Measurements from ENCODE around the gene LCK.
A peak's percentile ranks its signal among the peaks of the same experiment; 100 is the strongest.
"Not testable (repeated sequence)": the region's sequence is repeated elsewhere in the genome, so short reads cannot be mapped to it uniquely, and the experiment has no call there.

Gene LCK

DNA sequence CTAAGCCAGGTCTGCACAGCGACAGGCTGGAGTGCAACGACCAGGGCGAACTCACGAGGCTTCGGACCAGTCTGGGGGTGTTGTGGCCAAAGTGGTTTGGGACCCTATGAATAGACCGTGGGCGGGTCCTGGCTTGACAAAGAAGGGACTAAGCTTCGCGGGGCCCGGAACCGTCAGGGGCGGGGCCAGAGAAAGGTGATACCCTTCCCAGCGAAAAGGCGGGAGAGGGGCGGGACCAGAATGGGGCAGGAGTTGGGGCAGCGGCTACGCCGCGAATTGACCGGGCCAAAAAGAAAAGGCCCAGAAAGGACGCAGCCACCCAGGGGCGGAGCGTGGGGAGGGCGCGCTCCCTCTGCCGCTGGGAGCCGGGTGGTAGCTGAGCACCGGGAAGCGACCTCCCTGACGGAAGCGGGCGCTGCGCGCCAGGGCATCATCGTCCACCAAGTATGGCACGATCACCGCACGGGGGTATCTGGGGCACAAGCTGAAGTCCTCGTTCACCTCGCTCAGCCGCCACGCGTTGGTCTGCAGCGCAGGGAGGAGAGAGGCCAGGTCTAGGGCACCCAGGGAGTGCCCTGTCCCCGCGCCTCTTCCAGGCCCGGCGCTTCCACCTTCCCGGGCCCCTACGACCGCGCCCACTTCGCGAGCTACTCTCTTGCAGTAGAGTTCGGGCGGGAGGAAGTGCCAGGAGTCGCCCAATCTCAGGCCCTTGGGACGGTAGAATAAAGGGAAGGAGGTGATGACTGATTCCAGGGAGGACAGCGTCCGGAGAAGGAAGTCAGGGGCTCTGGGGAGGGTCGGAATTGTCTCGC lies 10.7 kb upstream of the LCK start:
- no peak for DNase-seq (ENCODE audit: low read depth)

DNA sequence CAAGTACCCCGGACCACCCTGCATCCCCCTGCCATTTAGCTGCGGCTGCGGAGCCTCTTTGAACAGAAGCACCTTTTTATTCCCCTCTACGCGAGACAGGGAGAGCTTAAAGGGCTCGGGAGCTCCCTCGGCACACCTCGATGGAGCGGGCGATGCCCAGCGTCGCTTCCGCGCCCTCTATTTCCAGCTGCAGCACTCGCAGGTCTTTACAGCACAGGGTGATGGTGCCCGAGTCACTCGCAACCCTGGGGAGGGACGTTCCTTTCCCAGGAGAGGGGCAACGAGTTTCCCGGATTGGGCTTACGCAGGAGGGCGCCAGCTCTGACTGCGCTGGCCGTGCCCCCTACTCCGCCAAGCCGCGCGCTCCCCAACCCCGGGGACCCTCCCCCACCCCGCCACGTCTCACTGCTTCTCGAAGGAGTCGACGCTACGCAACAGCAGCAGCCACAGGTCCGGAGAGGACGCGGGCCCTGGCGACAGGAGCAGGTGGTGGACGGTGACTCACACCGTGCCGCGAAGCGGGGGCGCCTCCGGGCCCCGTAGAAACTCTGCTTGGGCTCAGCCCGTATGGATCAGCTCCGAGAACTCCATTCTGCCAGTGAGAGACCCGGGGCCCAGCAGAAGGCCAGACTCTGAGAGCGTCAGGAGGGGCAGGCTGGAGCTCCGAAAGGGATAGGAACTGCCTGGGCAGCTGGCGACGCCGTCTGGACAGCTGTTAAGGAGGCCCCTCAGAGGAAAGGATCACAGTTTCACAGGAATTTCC lies 9.9 kb upstream of the LCK start:
- no peak for DNase-seq (ENCODE audit: low read depth)

DNA sequence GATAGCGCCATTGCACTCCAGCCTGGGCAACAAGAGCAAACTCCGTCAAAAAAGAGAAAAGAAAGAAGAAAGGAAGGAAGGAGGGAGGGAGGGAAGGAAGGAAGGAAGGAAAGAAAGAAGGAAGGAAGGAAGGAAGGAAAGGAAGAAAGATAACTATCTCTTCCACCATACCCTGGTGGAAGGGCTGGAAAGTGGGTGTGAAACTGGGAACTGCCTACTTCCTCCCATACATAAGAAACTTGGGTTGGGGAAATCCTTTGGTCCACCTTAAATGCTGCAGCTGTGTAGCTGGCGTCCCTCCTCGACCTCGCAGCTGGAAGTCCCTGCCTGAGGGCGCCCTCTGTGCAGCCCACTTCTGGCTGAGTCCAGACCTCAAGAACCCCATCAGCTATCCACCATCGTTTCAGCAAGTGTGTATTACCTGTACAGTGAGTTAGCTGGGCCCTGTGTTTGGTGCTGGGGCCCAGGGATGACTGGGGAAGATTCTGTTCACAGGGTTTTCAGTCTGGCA lies 8.7 kb upstream of the LCK start:
- DNase-seq (ENCODE audit: low read depth) = no peak

DNA sequence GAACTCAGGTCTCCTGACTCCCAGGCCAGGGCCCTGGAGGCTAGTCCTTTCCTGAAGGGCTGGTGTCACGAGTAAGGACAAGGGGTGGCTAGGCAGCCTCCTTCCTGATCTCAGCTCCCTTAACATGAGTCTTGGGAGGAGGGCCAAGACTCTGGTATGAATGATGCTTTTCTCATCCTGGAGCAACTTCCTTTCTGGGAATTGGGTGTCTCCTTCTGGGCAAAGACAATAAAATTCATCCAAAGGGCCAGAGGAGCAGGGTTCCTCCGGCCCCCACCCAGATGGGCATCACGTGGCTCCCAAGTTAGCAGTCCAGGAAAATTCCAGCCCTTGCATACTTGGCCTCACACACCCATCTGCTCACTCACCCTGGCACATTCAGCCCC lies 4.2 kb upstream of the LCK start, which contains the start of gene FAM167B:
TSS of gene FAM167B (plus strand) at position 335 of the 386 bp plus-strand sequence. CDS start 200 bp downstream, outside the sequence.
- DNase-seq (ENCODE audit: low read depth) = no peak

GRCh38 chr1:32247452-32247851 lies 3.6 kb upstream of the LCK start:
- no peak for DNase-seq (ENCODE audit: low read depth)

DNA sequence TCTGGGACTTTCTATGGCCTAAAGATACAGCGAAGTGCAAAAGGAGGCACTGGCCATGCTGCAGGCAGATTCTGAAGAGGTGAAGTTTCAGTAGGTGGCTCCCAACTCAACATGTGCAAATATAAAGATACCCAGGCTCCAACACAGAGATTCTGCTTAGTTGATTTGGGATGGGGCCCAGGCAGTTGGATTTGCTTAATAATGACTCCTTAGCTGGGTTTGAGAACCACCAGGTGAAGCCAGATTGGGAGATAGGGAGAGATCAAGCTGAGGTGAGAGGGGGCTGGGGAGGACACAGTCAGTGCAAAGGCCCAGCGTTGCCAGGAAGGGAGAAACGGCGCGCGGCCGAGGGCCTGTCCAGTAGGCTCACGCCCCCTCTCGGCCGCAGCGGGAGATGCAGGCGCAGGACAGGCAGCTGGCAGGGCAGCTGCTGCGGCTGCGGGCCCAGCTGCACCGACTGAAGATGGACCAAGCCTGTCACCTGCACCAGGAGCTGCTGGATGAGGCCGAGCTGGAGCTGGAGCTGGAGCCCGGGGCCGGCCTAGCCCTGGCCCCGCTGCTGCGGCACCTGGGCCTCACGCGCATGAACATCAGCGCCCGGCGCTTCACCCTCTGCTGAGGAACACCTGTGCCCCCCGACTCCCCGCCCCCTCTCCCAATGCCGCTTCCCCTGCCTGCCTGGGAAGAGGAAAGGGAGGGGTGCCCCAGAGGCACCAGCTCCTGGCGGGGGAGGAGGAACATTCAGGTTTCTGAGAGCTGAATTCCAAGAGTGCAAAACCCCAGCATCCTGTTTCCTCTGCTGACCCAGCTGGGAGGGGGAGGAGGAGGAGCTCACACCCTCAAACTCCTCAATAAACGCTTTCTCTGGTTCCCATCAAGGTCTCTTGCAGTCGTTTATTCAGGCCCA lies 2.8 kb upstream of the LCK start:
- DNase-seq (ENCODE audit: low read depth) = peak; percentile 44

- DNase-seq (ENCODE audit: low read depth) = no peak
These were observed 1.1 kb upstream of the LCK start for GRCh38 chr1:32249831-32250525.

DNA sequence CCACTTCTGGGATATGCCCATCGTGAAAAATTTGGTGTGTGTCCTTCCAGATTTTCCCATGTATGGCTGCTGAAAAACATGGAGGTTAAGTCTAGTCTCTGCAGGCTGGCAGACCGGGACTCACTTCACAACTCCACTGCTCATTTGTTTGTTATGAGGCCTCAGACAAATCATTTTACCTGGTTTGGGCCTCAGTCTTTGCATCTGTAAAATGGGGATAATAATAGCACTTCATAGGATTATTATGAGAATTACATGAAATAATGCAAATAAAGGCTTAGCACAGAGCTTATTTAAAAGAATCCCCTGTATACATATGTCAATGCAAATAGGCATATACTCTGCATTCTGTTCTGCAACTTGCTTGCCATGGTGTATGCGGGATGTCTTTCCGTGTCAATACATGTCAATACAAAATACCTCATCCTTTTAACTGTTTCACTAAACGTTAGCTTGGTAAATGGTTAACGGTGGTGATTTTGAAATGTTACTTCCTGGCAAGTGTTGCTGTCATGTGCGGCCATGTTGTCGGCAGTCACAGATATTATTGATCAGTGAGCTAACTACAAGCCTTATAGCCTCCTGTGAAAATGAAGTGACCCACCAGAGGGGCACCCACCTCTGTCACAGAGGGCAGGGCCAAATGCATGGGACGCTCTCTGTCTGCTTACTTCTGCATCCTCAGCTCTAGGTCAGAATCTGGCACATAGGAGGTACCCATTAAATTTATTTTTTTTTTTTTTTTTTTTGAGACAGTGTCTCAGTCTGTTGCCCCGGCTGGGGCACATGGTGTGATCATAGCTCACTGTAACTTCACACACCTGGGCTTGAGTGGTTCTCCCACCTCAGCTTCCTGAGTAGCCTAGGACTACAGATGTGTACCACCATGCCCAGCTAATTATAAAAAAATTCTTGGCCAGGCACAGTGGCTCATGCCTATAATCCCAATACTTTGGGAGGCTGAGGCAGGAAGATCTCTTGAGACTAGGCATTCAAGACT lies 4.3 kb downstream of the LCK start:
- no peak for DNase-seq (ENCODE audit: low read depth)

- DNase-seq (ENCODE audit: low read depth) = no peak
These were observed 5.6 kb downstream of the LCK start for GRCh38 chr1:32256473-32257226.

DNA sequence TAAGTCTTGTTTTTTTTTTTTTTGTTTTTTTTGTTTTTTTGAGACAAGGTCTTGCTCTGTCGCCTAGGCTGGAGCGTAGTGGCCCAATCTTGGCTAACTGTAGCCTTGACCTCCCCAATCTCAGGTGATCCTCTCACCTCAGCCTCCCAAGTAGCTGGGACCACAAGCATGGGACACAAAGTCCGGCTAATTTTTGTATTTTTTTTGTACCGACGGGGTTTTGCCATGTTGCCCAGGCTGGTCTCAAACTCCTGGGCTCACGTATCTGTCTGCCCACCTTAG lies 6.1 kb downstream of the LCK start:
- no peak for DNase-seq (ENCODE audit: low read depth)

DNA sequence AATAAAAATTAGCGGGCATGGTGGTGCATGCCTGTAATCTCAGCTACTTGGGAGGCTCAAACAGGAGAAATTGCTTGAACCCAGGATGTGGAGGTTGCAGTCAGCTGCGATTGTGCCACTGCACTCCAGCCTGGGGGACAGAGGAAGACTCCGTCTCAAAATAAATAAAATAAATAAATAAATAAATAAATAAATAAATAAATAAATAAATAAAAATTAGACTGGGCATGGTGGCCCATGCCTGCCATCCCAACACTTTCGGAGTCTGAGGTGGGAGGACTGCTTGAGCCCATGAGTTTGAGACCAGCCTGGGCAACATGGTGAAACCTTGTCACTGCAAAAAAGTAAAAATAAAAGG lies 12.2 kb downstream of the LCK start:
- DNase-seq (ENCODE audit: low read depth) = not testable (repeated sequence)

DNA sequence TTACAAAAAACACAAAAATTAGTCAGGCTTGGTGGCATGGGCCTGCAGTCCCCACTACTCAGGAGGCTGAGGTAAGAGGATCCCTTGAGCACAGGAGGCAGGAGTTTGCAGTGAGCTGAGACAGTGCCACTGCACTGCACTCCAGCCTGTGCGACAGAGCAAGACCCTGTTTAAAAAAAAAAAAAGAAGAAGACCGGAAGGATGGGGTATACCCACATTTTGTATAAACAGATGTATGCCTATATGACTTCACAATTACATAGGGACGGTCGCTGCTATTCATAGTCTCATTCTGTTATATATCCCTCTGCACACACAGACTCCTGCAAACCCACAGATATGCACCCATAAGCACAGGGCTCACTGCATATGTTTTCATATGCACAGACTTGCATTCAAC lies 12.7 kb downstream of the LCK start:
- DNase-seq (ENCODE audit: low read depth) = no peak

DNA sequence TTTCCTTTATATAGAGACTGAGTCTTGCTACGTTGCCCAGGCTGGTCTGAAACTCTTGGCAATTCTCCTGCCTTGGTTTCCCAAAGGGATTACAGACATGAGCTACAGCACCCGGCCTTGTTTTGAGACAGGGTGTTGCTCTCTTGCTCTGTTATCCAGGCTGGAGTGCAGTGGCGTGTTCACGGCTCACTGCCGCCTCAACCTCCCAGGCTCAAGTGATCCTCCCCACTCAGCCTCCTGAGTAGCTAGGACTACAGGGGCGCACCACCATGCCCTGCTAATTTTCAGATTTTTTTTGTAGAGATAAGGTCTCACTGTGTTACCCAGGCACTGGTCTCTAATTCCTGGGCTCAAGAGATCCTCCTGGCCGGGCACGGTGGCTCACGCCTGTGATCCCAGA lies 14.8 kb downstream of the LCK start:
- DNase-seq (ENCODE audit: low read depth) = no peak

DNA sequence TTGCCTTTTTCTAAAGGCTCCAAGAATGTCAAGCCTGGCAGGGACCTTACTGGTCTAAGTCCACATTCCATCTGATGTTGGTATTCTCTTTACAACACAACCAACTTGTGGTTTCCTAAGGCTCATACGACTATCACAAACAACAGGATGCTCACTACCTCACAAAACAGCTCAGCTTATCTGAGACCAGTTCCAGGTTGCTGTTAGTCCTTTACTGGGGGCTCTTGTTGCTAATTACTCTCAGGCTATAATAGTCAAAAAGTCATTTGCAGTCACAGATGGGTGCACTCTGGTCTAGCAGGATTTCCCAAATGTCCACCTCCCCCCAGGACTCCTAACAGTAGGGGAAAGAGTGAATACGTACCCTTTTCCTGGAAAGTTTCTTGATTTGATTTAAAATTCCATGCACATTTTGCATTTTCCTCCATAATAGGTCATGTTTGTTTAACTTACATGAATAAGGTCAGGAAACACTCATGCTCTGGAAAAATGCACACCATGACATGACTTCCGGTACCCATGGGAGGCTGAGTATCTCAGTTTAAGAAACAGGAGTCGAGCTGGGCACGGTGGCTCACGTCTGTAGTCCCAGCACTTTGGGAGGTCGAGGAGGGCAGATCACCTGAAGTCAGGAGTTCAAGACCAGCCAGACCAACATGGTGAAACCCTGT lies 16.0 kb downstream of the LCK start:
- no peak for DNase-seq (ENCODE audit: low read depth)

GRCh38 chr1:32269744-32270143 lies 18.7 kb downstream of the LCK start:
- no peak for DNase-seq (ENCODE audit: low read depth)

GRCh38 chr1:32272557-32273390 lies 21.7 kb downstream of the LCK start:
- no peak for DNase-seq (ENCODE audit: low read depth)

DNA sequence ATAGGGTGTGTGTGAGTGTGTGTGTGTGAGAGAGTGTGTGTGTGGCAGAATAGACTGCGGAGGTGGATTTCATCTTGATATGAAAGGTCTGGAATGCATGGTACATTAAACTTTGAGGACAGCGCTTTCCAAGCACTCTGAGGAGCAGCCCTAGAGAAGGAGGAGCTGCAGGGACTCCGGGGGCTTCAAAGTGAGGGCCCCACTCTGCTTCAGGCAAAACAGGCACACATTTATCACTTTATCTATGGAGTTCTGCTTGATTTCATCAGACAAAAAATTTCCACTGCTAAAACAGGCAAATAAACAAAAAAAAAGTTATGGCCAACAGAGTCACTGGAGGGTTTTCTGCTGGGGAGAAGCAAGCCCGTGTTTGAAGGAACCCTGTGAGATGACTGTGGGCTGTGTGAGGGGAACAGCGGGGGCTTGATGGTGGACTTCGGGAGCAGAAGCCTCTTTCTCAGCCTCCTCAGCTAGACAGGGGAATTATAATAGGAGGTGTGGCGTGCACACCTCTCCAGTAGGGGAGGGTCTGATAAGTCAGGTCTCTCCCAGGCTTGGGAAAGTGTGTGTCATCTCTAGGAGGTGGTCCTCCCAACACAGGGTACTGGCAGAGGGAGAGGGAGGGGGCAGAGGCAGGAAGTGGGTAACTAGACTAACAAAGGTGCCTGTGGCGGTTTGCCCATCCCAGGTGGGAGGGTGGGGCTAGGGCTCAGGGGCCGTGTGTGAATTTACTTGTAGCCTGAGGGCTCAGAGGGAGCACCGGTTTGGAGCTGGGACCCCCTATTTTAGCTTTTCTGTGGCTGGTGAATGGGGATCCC lies 22.5 kb downstream of the LCK start:
- no peak for DNase-seq (ENCODE audit: low read depth)
